Large intestine (tissue), 3 donors: ENCODE data around the gene PTGS2. TPM values are rescaled to one million over a fixed set of nuclear protein-coding genes. Genes with fewer than 3 reads are reported as not detected.
"Not testable (repeated sequence)": the region's sequence is repeated elsewhere in the genome, so short reads cannot be mapped to it uniquely, and the experiment has no call there.

Experiments used
- DNase-seq, 2 donors: peaks; one replicate each; pipeline versions ENCODE4 v3.0.0 to v3.0.0-alpha.2; 2013
- H3K27ac ChIP-seq: one replicate; pipeline ENCODE4 v1.5.1; 2013; ENCODE audit warnings: low read length
- H3K27me3 ChIP-seq: 2 replicates; pipeline ENCODE4 v1.6.1; 2013; ENCODE audit warnings: low read length; ENCODE audit not compliant: control insufficient read depth, insufficient read depth
- H3K36me3 ChIP-seq: 2 replicates; pipeline ENCODE4 v1.6.1; 2013; ENCODE audit warnings: low read length; ENCODE audit not compliant: control insufficient read depth, insufficient read depth
- H3K4me1 ChIP-seq: one replicate; pipeline ENCODE4 v1.6.1; 2013; ENCODE audit warnings: low read length; ENCODE audit not compliant: control insufficient read depth, insufficient read depth
- H3K4me3 ChIP-seq: one replicate; pipeline ENCODE4 v1.5.1; 2013; ENCODE audit warnings: low read length
- H3K9me3 ChIP-seq: one replicate; pipeline ENCODE4 v1.6.1; 2013; ENCODE audit warnings: mild to moderate bottlenecking, low read depth, low read length, moderate library complexity; ENCODE audit not compliant: control insufficient read depth
- WGBS: methylation state at CpG from one replicate; pipeline ENCODE4 v1.1.5; 2013; ENCODE audit warnings: low lambda C conversion rate; ENCODE audit not compliant: insufficient coverage; 5-methylcytosine and 5-hydroxymethylcytosine counted together
- polyA plus RNA-seq: library from polyadenylated mRNA; unstranded; fragments of 120-200 nt; gene quantifications from one replicate; pipeline ENCODE4 v1.2.1, GENCODE V29; 2013

PTGS2 gene
- polyA plus RNA-seq, 1 donor: 12.3 TPM

- Histone ChIP-seq H3K27ac (no peak overlapping the region), H3K4me1 (no peaks in the 10 kb centered on the region), H3K4me3 (no peak overlapping the region), H3K36me3 (no peaks in the 10 kb centered on the region), H3K27me3 (no peaks in the 10 kb centered on the region), H3K9me3 (no peaks in the 10 kb centered on the region)
- no peak for DNase-seq
- WGBS: 68% methylated on average over 3 of the region's 4 CpGs
These were observed 31.6 kb downstream of the PTGS2 start for GRCh38 chr1:186648613-186649012.

DNA sequence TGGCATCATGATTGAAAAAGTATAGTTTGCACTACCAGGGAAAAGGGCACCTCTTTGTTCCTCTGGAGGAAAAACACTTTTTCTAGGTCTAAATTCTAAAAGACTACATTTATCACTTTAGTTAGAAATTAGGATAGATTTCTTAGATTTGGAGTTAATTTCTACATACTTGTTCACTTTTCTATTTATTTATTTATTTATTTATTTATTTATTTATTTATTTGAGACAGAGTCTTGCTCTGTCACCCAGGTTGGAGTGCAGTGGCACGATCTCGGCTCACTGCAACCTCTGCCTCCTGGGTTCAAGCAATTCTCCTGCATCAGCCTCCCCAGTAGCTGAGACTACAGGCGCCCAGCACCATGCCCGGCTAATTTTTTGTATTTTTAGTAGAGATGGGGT lies 32.2 kb downstream of the PTGS2 start:
- H3K27me3 ChIP-seq, H3K36me3 ChIP-seq, H3K4me1 ChIP-seq, H3K9me3 ChIP-seq, H3K27ac ChIP-seq, H3K4me3 ChIP-seq, DNase-seq: not testable (repeated sequence)
- no CpG with 5 or more reads among the region's 4 CpGs for WGBS

- no peak for DNase-seq
- Histone ChIP-seq H3K4me3 (no peak overlapping the region), H3K9me3 (no peaks in the 10 kb centered on the region), H3K36me3 (no peaks in the 10 kb centered on the region), H3K27ac (no peak overlapping the region), H3K27me3 (no peaks in the 10 kb centered on the region), H3K4me1 (no peaks in the 10 kb centered on the region)
- 100% methylated on average over 2 of the region's 2 CpGs for WGBS
These were observed 36.6 kb downstream of the PTGS2 start for GRCh38 chr1:186643614-186644013.

DNA sequence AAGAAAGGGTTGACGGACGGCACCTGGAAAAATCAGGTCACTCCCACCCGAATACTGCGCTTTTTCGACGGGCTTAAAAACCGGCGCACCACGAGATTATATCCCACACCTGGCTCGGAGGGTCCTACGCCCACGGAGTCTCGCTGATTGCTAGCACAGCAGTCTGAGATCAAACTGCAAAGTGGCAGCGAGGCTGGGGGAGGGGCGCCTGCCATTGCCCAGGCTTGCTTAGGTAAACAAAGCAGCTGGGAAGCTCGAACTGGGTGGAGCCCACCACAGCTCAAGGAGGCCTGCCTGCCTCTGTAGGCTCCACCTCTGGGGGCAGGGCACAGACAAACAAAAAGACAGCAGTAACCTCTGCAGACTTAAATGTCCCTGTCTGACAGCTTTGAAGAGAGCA lies 42.7 kb downstream of the PTGS2 start:
- no CpG with 5 or more reads among the region's 16 CpGs for WGBS
- not testable (repeated sequence) for H3K27ac ChIP-seq, H3K4me3 ChIP-seq, H3K4me1 ChIP-seq, H3K27me3 ChIP-seq, H3K36me3 ChIP-seq, H3K9me3 ChIP-seq, DNase-seq

- no peaks in the 10 kb centered on the region for H3K36me3 ChIP-seq
- no peaks in the 10 kb centered on the region for H3K9me3 ChIP-seq
- no peak for DNase-seq
- H3K4me1 ChIP-seq: no peaks in the 10 kb centered on the region
- H3K4me3 ChIP-seq: no peak overlapping the region
- H3K27ac ChIP-seq: no peak overlapping the region
- WGBS: 80% methylated on average over 1 of the region's 2 CpGs
- H3K27me3 ChIP-seq: no peaks in the 10 kb centered on the region
These were observed 43.4 kb downstream of the PTGS2 start for GRCh38 chr1:186636786-186637185.

DNA sequence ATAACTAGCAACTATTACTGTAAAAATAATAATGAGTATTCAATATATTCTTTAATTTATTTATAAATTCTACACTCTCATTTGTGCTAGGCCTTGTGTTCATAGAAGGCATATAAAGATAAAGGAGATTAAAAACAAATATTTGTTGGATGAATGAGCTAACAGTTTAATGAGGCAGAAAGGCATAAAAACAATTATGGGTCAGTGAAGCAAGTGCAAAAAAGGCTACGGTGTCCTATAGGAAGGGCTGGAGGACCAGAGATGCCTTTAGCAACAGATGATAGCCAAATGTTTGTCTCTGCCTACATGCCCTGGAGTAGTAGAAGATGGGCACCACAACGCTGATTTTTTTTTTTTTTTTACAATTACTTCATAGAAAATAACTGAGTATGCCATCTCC lies 45.7 kb downstream of the PTGS2 start:
- WGBS: 100% methylated on average over 2 of the region's 2 CpGs

GRCh38 chr1:186633116-186633515 lies 47.1 kb downstream of the PTGS2 start:
- Histone ChIP-seq H3K27ac (no peak overlapping the region), H3K4me1 (no peaks in the 10 kb centered on the region), H3K27me3 (no peaks in the 10 kb centered on the region), H3K9me3 (no peaks in the 10 kb centered on the region), H3K36me3 (no peaks in the 10 kb centered on the region), H3K4me3 (no peak overlapping the region)
- no peak for DNase-seq
- WGBS: 100% methylated on average over 1 of the region's 1 CpG

More for the DNA sequence above, 45.7 kb downstream of the PTGS2 start:
- Histone ChIP-seq H3K4me1 (no peaks in the 10 kb centered on the region), H3K27ac (no peak overlapping the region), H3K36me3 (no peaks in the 10 kb centered on the region), H3K4me3 (no peak overlapping the region), H3K9me3 (no peaks in the 10 kb centered on the region), H3K27me3 (no peaks in the 10 kb centered on the region)
- DNase-seq: no peak

- DNase-seq: no peak
- no CpG with 5 or more reads among the region's 1 CpG for WGBS
- Histone ChIP-seq H3K4me3 (no peak overlapping the region), H3K4me1 (no peaks in the 10 kb centered on the region), H3K9me3 (no peaks in the 10 kb centered on the region), H3K36me3 (no peaks in the 10 kb centered on the region), H3K27ac (no peak overlapping the region), H3K27me3 (no peaks in the 10 kb centered on the region)
These were observed 50.9 kb downstream of the PTGS2 start for GRCh38 chr1:186629341-186629740.

DNA sequence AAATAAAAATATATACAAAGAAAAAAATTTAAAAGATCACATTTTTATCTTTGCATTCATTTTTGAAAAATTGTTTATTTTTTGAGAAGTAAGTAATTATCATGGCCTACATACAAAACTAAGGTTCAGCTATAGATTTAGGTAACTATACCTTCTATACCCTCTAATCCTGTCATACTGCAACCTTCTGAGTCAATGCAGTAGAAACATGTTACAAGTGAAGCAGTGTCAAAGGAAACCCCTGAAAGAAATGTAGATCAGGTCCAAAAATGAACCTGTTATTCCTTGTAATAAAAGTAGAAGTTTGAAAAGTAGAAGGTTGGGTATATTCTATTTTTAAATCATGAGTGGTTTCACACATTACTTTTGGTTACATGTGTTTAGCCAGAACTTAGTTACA lies 51.3 kb downstream of the PTGS2 start:
- Histone ChIP-seq H3K4me1 (no peaks in the 10 kb centered on the region), H3K27me3 (no peaks in the 10 kb centered on the region), H3K9me3 (no peaks in the 10 kb centered on the region), H3K36me3 (no peaks in the 10 kb centered on the region), H3K4me3 (no peak overlapping the region), H3K27ac (no peak overlapping the region)
- DNase-seq: no peak

GRCh38 chr1:186627019-186627418 lies 53.2 kb downstream of the PTGS2 start:
- Histone ChIP-seq H3K27ac (no peak overlapping the region), H3K4me1 (no peaks in the 10 kb centered on the region), H3K36me3 (no peaks in the 10 kb centered on the region), H3K9me3 (no peaks in the 10 kb centered on the region), H3K4me3 (no peak overlapping the region), H3K27me3 (no peaks in the 10 kb centered on the region)
- DNase-seq: no peak
- 40% methylated on average over 1 of the region's 2 CpGs for WGBS

GRCh38 chr1:186626356-186626932 lies 53.8 kb downstream of the PTGS2 start:
- H3K27ac ChIP-seq: no peak overlapping the region

More at GRCh38 chr1:186626356-186626932, 53.8 kb downstream of the PTGS2 start:
- DNase-seq: no peak
- Histone ChIP-seq H3K9me3 (no peaks in the 10 kb centered on the region), H3K36me3 (no peaks in the 10 kb centered on the region), H3K4me3 (no peak overlapping the region), H3K27me3 (no peaks in the 10 kb centered on the region), H3K4me1 (no peaks in the 10 kb centered on the region)
- WGBS: 95% methylated on average over 3 of the region's 3 CpGs
